K562 (cell line): ENCODE measurements around the gene CUX1. TPM values are rescaled to one million over a fixed set of nuclear protein-coding genes. Genes with fewer than 3 reads are reported as not detected.

Experiments used
- CLOCK ChIP-seq: fragments of 250-450 bp; sonication (Bioruptor Pico); IDR thresholded peaks from 2 replicates; pipeline ENCODE4 v1.4.0; 2020; ENCODE audit warnings: mild to moderate bottlenecking, moderate library complexity, borderline replicate concordance
- EP400 ChIP-seq: fragments of 450-650 bp; IDR thresholded peaks from 2 replicates; pipeline ENCODE4 v1.6.1; 2017; ENCODE audit warnings: antibody characterized with exemption, mild to moderate bottlenecking, moderate library complexity
- KDM5B ChIP-seq: fragments of 200-600 bp; sonication (generic); IDR thresholded peaks from 2 replicates; pipeline ENCODE4 v1.6.1; 2012; ENCODE audit warnings: low read depth, mild to moderate bottlenecking, moderate library complexity, low read length, control low read depth, inconsistent platforms; ENCODE audit not compliant: insufficient replicate concordance
- NFE2L1 ChIP-seq: fragments of 450-650 bp; IDR thresholded peaks from 2 replicates; pipeline ENCODE4 v1.6.1; 2016; ENCODE audit warnings: missing genetic modification characterization, low read depth, mild to moderate bottlenecking, missing compliant biosample characterization, moderate library complexity, borderline replicate concordance
- NONO ChIP-seq, 2 experiments: fragments of 200-400 bp in 1 of 2; fragments of 450-650 bp in 1 of 2; formaldehyde crosslinking in 1 of 2; IDR thresholded peaks; 2 replicates each; pipeline ENCODE4 v1.6.1; 2017; ENCODE audit warnings: low read depth in 2 of 2, mild to moderate bottlenecking in 2 of 2, moderate library complexity in 2 of 2, low read length in 1 of 2
- REST ChIP-seq, 2 experiments: fragments of 450-650 bp; formaldehyde crosslinking in 1 of 2; IDR thresholded peaks; 2 replicates each; pipeline versions ENCODE4 v1.4.0 to v1.6.1; 2014 to 2020; ENCODE audit warnings: mild to moderate bottlenecking in 2 of 2, borderline replicate concordance in 1 of 2, low read depth in 1 of 2
- THRAP3 ChIP-seq: fragments of 450-650 bp; IDR thresholded peaks from 2 replicates; pipeline ENCODE4 v1.6.1; 2016; ENCODE audit warnings: mild to moderate bottlenecking, inconsistent platforms, borderline replicate concordance
- ZNF175 ChIP-seq: fragments of 200-800 bp; sonication (Bioruptor generic); IDR thresholded peaks from 2 replicates; pipeline ENCODE4 v1.6.1; 2016; ENCODE audit warnings: low read depth, mild to moderate bottlenecking, missing genetic modification characterization, missing compliant biosample characterization
- polyA plus RNA-seq, 8 experiments: library from polyadenylated mRNA; depleted of rRNA in 4 of 8; stranded (reverse) in 5 of 8; unstranded in 3 of 8; fragments of >200 nt; fragmentation: Nextera tagmentation in 2 of 8; fragmentation: Illumina TruSeq in 1 of 8; extraction: Ambion mirVana in 2 of 8; extraction: Trizol in 1 of 8; gene quantifications; 2 replicates each; pipeline versions ENCODE4 v1.2.1 to v1.2.3, GENCODE V29; 2011 to 2014; ENCODE audit warnings: inconsistent platforms in 1 of 8, missing spikeins in 1 of 8
- total RNA-seq, 7 experiments: library from RNA; depleted of rRNA in 6 of 7; stranded (reverse); fragments of >200 nt in 6 of 7; fragmentation: Illumina TruSeq in 2 of 7; extraction: Trizol in 2 of 7; gene quantifications; 2 replicates each; pipeline versions ENCODE4 v1.2.1 to v1.2.3, GENCODE V29; 2011 to 2021; ENCODE audit warnings: low replicate concordance in 1 of 7

Gene CUX1
- total and polyA plus RNA-seq, 9 of the 15 experiments (the other 6 are each of a cell fraction or from before 2014, with no cell fraction given), result 3.6 to 55.3 (median 25.2) TPM

- TF ChIP-seq NFE2L1 (tag) (no peak), ZNF175 (CRISPR knock-in tag) (0 out of 2 replicates have a peak, but pooled peaks have one; percentile 24), REST (IDR thresholded peaks at IDR 0.05; ENCODE audit: borderline replicate concordance) (no peak), REST (CRISPR knock-in tag; IDR thresholded peaks at IDR 0.05; ENCODE audit: low read depth) (no peak), KDM5B (no peak), THRAP3 (no peak), CLOCK (CRISPR knock-in tag) (no peak), NONO (IDR thresholded peaks at IDR 0.05; ENCODE audit: low read depth in 2 of 2, low read length in 1 of 2) (no peak), EP400 (0 out of 2 replicates have a peak, but pooled peaks have one; percentile 8)
Observed at GRCh38 chr7:101818287-101819071, 1.1 kb downstream of the CUX1 start (continued).
